Astrocyte of the cerebellum (primary cell): ENCODE measurements around the gene ZNF382.
"Not testable (repeated sequence)": the region's sequence is repeated elsewhere in the genome, so short reads cannot be mapped to it uniquely, and the experiment has no call there.

Source experiments
- DNase-seq: peaks from one replicate; pipeline ENCODE4 v3.0.0-alpha.2; 2011; ENCODE audit warnings: low read depth
- H3K4me3 ChIP-seq: 2 replicates; pipeline ENCODE4 v1.5.1; 2011; ENCODE audit warnings: mild to moderate bottlenecking, low read depth, low read length, moderate library complexity
- in situ Hi-C: cut with HindIII; loops from 2 replicates; pipeline ENCODE4 v1.10.0; 2017; ENCODE audit warnings: low sequenced_read_pairs
- TF ChIP-seq, protein P1 (sequence below): IDR thresholded peaks from 2 replicates; pipeline ENCODE4 v1.5.1; 2012; ENCODE audit warnings: low read length, low read depth, moderate library complexity, mild to moderate bottlenecking; ENCODE audit errors: missing control alignments

ZNF382 gene

GRCh38 chr19:36577271-36577996, 27.7 kb upstream of the ZNF382 start:
- TF ChIP-seq, protein P1, sequence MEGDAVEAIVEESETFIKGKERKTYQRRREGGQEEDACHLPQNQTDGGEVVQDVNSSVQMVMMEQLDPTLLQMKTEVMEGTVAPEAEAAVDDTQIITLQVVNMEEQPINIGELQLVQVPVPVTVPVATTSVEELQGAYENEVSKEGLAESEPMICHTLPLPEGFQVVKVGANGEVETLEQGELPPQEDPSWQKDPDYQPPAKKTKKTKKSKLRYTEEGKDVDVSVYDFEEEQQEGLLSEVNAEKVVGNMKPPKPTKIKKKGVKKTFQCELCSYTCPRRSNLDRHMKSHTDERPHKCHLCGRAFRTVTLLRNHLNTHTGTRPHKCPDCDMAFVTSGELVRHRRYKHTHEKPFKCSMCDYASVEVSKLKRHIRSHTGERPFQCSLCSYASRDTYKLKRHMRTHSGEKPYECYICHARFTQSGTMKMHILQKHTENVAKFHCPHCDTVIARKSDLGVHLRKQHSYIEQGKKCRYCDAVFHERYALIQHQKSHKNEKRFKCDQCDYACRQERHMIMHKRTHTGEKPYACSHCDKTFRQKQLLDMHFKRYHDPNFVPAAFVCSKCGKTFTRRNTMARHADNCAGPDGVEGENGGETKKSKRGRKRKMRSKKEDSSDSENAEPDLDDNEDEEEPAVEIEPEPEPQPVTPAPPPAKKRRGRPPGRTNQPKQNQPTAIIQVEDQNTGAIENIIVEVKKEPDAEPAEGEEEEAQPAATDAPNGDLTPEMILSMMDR = no peak
- no peak for DNase-seq
- in situ Hi-C loops = no loop called here
- no peak overlapping the region for H3K4me3 ChIP-seq

DNA sequence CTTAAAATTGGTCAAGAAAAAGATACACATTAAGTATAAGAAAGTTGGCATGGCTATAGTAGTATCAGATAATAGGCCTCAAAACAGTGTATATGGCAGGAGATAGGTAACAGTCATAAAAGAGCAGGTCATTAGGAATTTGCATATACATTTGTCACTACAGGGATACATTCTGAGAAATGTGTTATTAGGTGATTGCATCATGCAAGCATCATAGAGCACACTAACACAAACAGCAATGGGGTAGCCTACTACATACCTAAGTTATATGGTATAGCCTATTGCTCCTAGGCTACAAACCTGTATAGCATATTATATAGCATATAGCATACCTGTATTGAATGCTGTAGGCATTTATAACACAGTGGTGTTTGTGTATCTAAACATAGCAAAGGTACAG, 25.9 kb upstream of the ZNF382 start:
- TF ChIP-seq, protein P1 = no peak
- in situ Hi-C loops = no loop called here
- DNase-seq = no peak
- H3K4me3 ChIP-seq = no peak overlapping the region

GRCh38 chr19:36602681-36603080, 2.4 kb upstream of the ZNF382 start:
- DNase-seq, H3K4me3 ChIP-seq, in situ Hi-C loops: not testable (repeated sequence)

GRCh38 chr19:36604656-36605100, 435 bp upstream of the ZNF382 start:
- TF ChIP-seq, protein P1 = no peak
- H3K4me3 ChIP-seq = peak overlapping the region; percentile 93
- DNase-seq = no peak
- in situ Hi-C loops = no loop called here

- no peak for DNase-seq
- TF ChIP-seq, protein P1 = no peak
- peak overlapping the region; percentile 93 for H3K4me3 ChIP-seq
- in situ Hi-C loops = no loop called here
Measured at GRCh38 chr19:36605877-36606478, 865 bp downstream of the ZNF382 start.

GRCh38 chr19:36627057-36627456, 21.9 kb downstream of the ZNF382 start:
- no peak for DNase-seq
- TF ChIP-seq, protein P1 = no peak
- no peak overlapping the region for H3K4me3 ChIP-seq
- in situ Hi-C loops = no loop called here

GRCh38 chr19:36635342-36635741, 30.2 kb downstream of the ZNF382 start:
- DNase-seq = no peak
- H3K4me3 ChIP-seq = no peak overlapping the region
- in situ Hi-C loops = no loop called here
- TF ChIP-seq, protein P1 = no peak
